K562 (cell line): Measurements from ENCODE around the gene VPS18.

Experiments
- ADNP ChIP-seq: fragments of 200-800 bp; sonication (Bioruptor generic); IDR thresholded peaks from 2 replicates; pipeline ENCODE4 v1.6.1; 2016; ENCODE audit warnings: missing genetic modification characterization, missing compliant biosample characterization
- CLOCK ChIP-seq: fragments of 250-450 bp; sonication (Bioruptor Pico); IDR thresholded peaks from 2 replicates; pipeline ENCODE4 v1.4.0; 2020; ENCODE audit warnings: mild to moderate bottlenecking, moderate library complexity, borderline replicate concordance
- CTCF ChIP-seq, 3 experiments: IDR thresholded peaks in 2 of 3; conservative IDR thresholded peaks in 1 of 3; 2 replicates each; pipeline ENCODE4 v1.5.1; 2011 to 2012; ENCODE audit warnings: low read length in 3 of 3, mild to moderate bottlenecking in 3 of 3, control low read depth in 2 of 3, improper control_type of control experiment in 1 of 3, inconsistent platforms in 1 of 3, low read depth in 1 of 3, mixed read lengths in 1 of 3, moderate library complexity in 1 of 3; ENCODE audit not compliant: insufficient read depth in 2 of 3
- FOS ChIP-seq: IDR thresholded peaks from 3 replicates; pipeline ENCODE4 v1.6.1; 2011; ENCODE audit not compliant: insufficient read length; ENCODE audit errors: extremely low read depth
- FOXM1 ChIP-seq, 2 experiments: fragments of 450-650 bp in 1 of 2; sonication (generic) in 1 of 2; formaldehyde crosslinking in 1 of 2; IDR thresholded peaks; 2 replicates each; pipeline versions ENCODE4 v1.6.1 to v1.9.0; 2017 to 2022; ENCODE audit warnings: low read depth in 2 of 2, mild to moderate bottlenecking in 2 of 2, missing genetic modification reagents in 1 of 2, moderate library complexity in 1 of 2
- POLR2AphosphoS2 ChIP-seq: IDR thresholded peaks from 2 replicates; pipeline ENCODE4 v1.6.1; 2012; ENCODE audit warnings: low read length, improper control_type of control experiment
- POLR2G ChIP-seq: fragments of 200-400 bp; formaldehyde crosslinking; IDR thresholded peaks from 2 replicates; pipeline ENCODE4 v1.6.1; 2017; ENCODE audit warnings: low read depth, mild to moderate bottlenecking, antibody characterized with exemption, low read length, moderate library complexity
- REST ChIP-seq, 2 experiments: fragments of 450-650 bp; formaldehyde crosslinking in 1 of 2; IDR thresholded peaks; 2 replicates each; pipeline versions ENCODE4 v1.4.0 to v1.6.1; 2014 to 2020; ENCODE audit warnings: mild to moderate bottlenecking in 2 of 2, borderline replicate concordance in 1 of 2, low read depth in 1 of 2

DNA sequence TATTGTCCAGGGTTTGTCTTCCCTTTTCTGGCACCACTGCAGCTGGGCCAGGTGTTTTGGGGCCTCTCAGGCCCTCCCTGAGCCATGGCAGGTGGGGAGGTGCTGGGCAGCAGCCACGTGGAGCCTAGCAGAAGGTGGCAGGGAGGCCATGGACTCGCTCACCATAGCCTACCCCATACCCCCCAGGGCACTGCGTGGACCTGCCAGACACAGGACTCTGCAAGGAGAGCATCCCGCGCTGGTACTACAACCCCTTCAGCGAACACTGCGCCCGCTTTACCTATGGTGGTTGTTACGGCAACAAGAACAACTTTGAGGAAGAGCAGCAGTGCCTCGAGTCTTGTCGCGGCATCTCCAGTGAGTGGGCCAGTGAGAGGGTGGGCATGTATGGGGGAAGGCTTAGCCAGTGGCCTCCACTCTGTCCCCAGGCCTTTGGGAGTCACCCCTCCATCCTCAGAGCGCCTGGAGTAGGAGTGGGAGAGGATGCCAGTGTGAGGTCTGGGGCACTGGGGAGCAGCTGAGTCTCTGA, 38.5 kb upstream of the VPS18 start:
- TF ChIP-seq REST (IDR thresholded peaks at IDR 0.05; ENCODE audit: borderline replicate concordance) (no peak), REST (CRISPR knock-in tag; IDR thresholded peaks at IDR 0.05; ENCODE audit: low read depth) (no peak), CLOCK (CRISPR knock-in tag) (no peak), FOS (no peak), POLR2G (no peak), ADNP (no peak), CTCF (IDR thresholded peaks at IDR 0.05 in 2 of 3, conservative IDR thresholded peaks at IDR 0.05 in 1 of 3; ENCODE audit: insufficient read depth in 2 of 3, low read depth in 1 of 3, low read length in 3 of 3) (no peak), FOXM1 (IDR thresholded peaks at IDR 0.05; ENCODE audit: low read depth) (no peak), FOXM1 (CRISPR knock-in tag; IDR thresholded peaks at IDR 0.05; ENCODE audit: low read depth) (no peak), POLR2AphosphoS2 (no peak)
